Spleen (tissue), 11 donors: ENCODE measurements around the gene PTPRN2. TPM values are rescaled to one million over a fixed set of nuclear protein-coding genes. Genes with fewer than 3 reads are reported as not detected.

Experiments
- DNase-seq: peaks from one replicate; pipeline ENCODE4 v3.0.0-alpha.2; 2020
- H3K27ac ChIP-seq, 8 donors: fragments of 200-600 bp; sonication (generic) in 7 of 8; 1 replicate in 4 of 8; 2 replicates in 4 of 8; pipeline versions ENCODE4 v1.5.0 to v1.8.0; 2016 to 2021; ENCODE audit warnings: inconsistent platforms in 4 of 8, mild to moderate bottlenecking in 4 of 8, moderate library complexity in 1 of 8
- H3K27me3 ChIP-seq, 7 donors: fragments of 200-600 bp; sonication (generic) in 6 of 7; replicated peaks in 1 of 7; 1 replicate in 4 of 7; 2 replicates in 3 of 7; pipeline versions ENCODE4 v1.5.0 to v1.8.0; 2016 to 2021; ENCODE audit warnings: inconsistent platforms in 3 of 7, mild to moderate bottlenecking in 1 of 7
- H3K36me3 ChIP-seq, 6 donors: fragments of 200-600 bp; sonication (generic) in 5 of 6; 1 replicate in 4 of 6; 2 replicates in 2 of 6; pipeline versions ENCODE4 v1.5.0 to v1.8.0; 2016 to 2021; ENCODE audit warnings: inconsistent platforms in 2 of 6
- H3K4me1 ChIP-seq, 6 donors: fragments of 200-600 bp; sonication (generic) in 5 of 6; 1 replicate in 3 of 6; 2 replicates in 3 of 6; pipeline versions ENCODE4 v1.5.0 to v1.8.0; 2016 to 2021; ENCODE audit warnings: inconsistent platforms in 3 of 6
- H3K4me3 ChIP-seq, 8 donors: fragments of 200-600 bp; sonication (generic) in 7 of 8; 1 replicate in 4 of 8; 2 replicates in 4 of 8; pipeline versions ENCODE4 v1.5.0 to v1.8.0; 2016 to 2021; ENCODE audit warnings: inconsistent platforms in 4 of 8, mild to moderate bottlenecking in 4 of 8, moderate library complexity in 2 of 8
- H3K9me3 ChIP-seq, 8 donors: fragments of 200-600 bp; sonication (generic) in 7 of 8; 1 replicate in 4 of 8; 2 replicates in 4 of 8; pipeline versions ENCODE4 v1.5.0 to v1.8.0; 2016 to 2021; ENCODE audit warnings: inconsistent platforms in 4 of 8
- POLR2A ChIP-seq, 3 donors: fragments of 450-650 bp; IDR thresholded peaks; one replicate each; pipeline ENCODE4 v1.5.1; 2017; ENCODE audit warnings: antibody characterized with exemption in 3 of 3, mild to moderate bottlenecking in 1 of 3
- POLR2AphosphoS5 ChIP-seq, 3 donors: sonication (generic); formaldehyde crosslinking; IDR thresholded peaks; one replicate each; pipeline ENCODE4 v1.5.1; 2017; ENCODE audit warnings: antibody characterized with exemption in 3 of 3
- WGBS, 5 donors: extraction: QIAGEN DNeasy Blood & Tissue Kit in 3 of 5; methylation state at CpG; one replicate each; pipeline versions ENCODE4 v1.1.5 to v1.1.7; 2013 to 2018; 5-methylcytosine and 5-hydroxymethylcytosine counted together
- intact Hi-C: fragments of 100-400 bp; cut with DNase I; formaldehyde crosslinking; loops from one replicate; pipeline ENCODE4 v1.15.0; 2023; ENCODE audit warnings: low total_unique reads
- polyA plus RNA-seq, 3 donors: library from polyadenylated mRNA; stranded (reverse); fragments of 200-250 nt; gene quantifications; one replicate each; pipeline ENCODE4 v1.2.1, GENCODE V29; 2013
- total RNA-seq, 7 donors: library from RNA; depleted of rRNA in 3 of 7; stranded (reverse); fragments of >200 nt in 3 of 7; fragmentation: NEBNext Ultra II Directional in 4 of 7; extraction: Animal tissue kit (Norgen Biotek cat#: 25700) in 4 of 7; gene quantifications; one replicate each; pipeline versions ENCODE4 v1.1.0 to v1.2.1, GENCODE V29; 2016 to 2021
- TF ChIP-seq, protein P1 (sequence below), 11 experiments: fragments of 200-600 bp in 7 of 11; fragments of 450-650 bp in 4 of 11; sonication (generic) in 4 of 11; IDR thresholded peaks in 8 of 11; conservative IDR thresholded peaks in 3 of 11; 1 replicate in 7 of 11; 2 replicates in 4 of 11; pipeline versions ENCODE4 v1.4.0 to v1.8.0; 2016 to 2021; ENCODE audit warnings: antibody characterized with exemption in 11 of 11, inconsistent platforms in 4 of 11, mild to moderate bottlenecking in 1 of 11
- donor health status: healthy with polysubstance abuse.
- donor health status: DM: no; HTN: no; CAD: no; lungs with moderate emphysema.
- donor health status: DM: no; HTN: no; CAD: no.
- donor health status: Bipolar disorder and iron deficiency.
- donor health status: healthy.
- donor health status: DM: no; HTN: no; CAD: no.
- donor health status: DM: yes; HTN: yes; CAD: no.

PTPRN2 gene
- total and polyA plus RNA-seq, 10 donors: 7.0 to 22.8 (median 16.8) TPM

DNA sequence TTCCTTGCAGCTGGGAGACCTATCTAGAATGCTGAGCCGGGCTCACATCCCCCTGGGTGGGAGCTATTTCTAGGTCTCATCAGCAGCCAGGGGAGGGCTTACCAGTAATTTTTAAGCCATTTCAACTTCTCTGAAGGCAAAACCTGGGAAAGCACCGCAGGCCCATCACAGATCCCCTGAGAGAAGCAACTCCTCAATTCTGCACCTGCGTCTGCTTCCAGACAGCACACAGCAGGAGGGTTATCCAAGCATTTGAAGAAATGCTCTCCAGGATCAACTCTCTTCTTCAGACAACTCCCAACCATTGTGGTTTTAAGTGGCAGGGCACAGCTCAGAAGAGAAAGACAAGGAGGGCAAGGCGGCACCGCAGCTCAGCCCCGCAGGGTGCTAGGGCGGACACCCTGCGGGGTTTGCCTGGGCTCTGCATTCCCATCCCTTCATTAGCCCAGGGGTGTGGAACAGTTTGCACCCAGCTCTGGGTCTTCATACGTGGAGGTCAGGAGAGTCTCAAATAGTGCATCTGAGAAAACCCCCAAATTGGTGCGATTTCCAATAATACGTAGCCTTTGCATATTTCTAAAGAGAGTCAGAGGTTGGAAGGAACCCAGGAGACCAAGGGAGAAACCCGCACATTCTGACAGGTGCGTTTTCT is 632.1 kb downstream of the PTPRN2 start:
- Histone ChIP-seq H3K27ac (no peak overlapping the region), H3K4me3 (no peak overlapping the region), H3K36me3 (no peaks in the 10 kb centered on the region), H3K4me1 (no peaks in the 10 kb centered on the region), H3K27me3 (peaks cover 0 to 22% (median 0%) of the 10 kb centered on the region in 7 donors), H3K9me3 (peaks cover 0 to 10% (median 0%) of the 10 kb centered on the region in 8 donors)
- 60 to 76% (median 71%) methylated on average over 12 to 13 of the region's 13 CpGs for WGBS, 5 donors
- intact Hi-C loops: no loop called here
- TF ChIP-seq POLR2AphosphoS5 (IDR thresholded peaks at IDR 0.05) (no peak), POLR2A (IDR thresholded peaks at IDR 0.05) (no peak)
- TF ChIP-seq, protein P1, sequence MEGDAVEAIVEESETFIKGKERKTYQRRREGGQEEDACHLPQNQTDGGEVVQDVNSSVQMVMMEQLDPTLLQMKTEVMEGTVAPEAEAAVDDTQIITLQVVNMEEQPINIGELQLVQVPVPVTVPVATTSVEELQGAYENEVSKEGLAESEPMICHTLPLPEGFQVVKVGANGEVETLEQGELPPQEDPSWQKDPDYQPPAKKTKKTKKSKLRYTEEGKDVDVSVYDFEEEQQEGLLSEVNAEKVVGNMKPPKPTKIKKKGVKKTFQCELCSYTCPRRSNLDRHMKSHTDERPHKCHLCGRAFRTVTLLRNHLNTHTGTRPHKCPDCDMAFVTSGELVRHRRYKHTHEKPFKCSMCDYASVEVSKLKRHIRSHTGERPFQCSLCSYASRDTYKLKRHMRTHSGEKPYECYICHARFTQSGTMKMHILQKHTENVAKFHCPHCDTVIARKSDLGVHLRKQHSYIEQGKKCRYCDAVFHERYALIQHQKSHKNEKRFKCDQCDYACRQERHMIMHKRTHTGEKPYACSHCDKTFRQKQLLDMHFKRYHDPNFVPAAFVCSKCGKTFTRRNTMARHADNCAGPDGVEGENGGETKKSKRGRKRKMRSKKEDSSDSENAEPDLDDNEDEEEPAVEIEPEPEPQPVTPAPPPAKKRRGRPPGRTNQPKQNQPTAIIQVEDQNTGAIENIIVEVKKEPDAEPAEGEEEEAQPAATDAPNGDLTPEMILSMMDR (IDR thresholded peaks at IDR 0.05 in 8 of 11, conservative IDR thresholded peaks at IDR 0.05 in 3 of 11): no peak
- no peak for DNase-seq

DNA sequence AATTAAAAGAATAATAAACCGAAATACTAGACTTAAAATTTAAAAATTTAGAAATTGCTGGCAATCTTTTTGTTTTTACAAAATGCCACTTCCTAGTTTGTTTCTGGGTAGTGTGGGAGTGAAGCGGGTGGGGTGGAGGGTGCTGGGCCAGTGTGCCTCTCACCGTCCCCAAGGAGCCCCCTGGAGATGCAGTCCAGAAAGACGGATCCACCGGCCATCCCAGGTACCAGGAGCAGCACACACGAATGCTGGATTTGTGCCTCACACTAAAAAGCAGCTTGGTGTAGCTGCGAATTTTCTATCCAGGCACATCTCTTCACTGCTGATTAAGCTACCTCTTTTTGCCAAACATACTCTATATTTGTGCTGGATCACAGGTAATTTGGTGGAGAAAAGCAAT is 632.7 kb downstream of the PTPRN2 start:
- WGBS, 5 donors: 77 to 86% (median 83%) methylated on average over 7 of the region's 7 CpGs

GRCh38 chr7:157952841-157953645 is 634.6 kb downstream of the PTPRN2 start:
- intact Hi-C loops: no loop called here
- DNase-seq: no peak
- no peaks in the 10 kb centered on the region for H3K36me3 ChIP-seq
- H3K27ac ChIP-seq: no peak overlapping the region
- TF ChIP-seq POLR2A (IDR thresholded peaks at IDR 0.05) (no peak), POLR2AphosphoS5 (IDR thresholded peaks at IDR 0.05) (no peak)
- TF ChIP-seq, protein P1 (IDR thresholded peaks at IDR 0.05 in 8 of 11, conservative IDR thresholded peaks at IDR 0.05 in 3 of 11): no peak
- 82 to 86% (median 84%) methylated on average over 19 to 25 of the region's 25 CpGs for WGBS, 5 donors
- no peaks in the 10 kb centered on the region for H3K4me1 ChIP-seq
- H3K27me3 ChIP-seq: peaks cover 0 to 22% (median 0%) of the 10 kb centered on the region in 7 donors
- H3K4me3 ChIP-seq: no peak overlapping the region
- H3K9me3 ChIP-seq: peaks cover 0 to 15% (median 3%) of the 10 kb centered on the region in 8 donors

More for the DNA sequence above, 632.7 kb downstream of the PTPRN2 start:
- no peak for DNase-seq
- TF ChIP-seq POLR2A (IDR thresholded peaks at IDR 0.05) (no peak), POLR2AphosphoS5 (IDR thresholded peaks at IDR 0.05) (no peak)
- TF ChIP-seq, protein P1 (IDR thresholded peaks at IDR 0.05 in 8 of 11, conservative IDR thresholded peaks at IDR 0.05 in 3 of 11): no peak
- Histone ChIP-seq H3K4me3 (no peak overlapping the region), H3K36me3 (no peaks in the 10 kb centered on the region), H3K27ac (no peak overlapping the region), H3K27me3 (peaks cover 0 to 22% (median 0%) of the 10 kb centered on the region in 7 donors), H3K4me1 (no peaks in the 10 kb centered on the region), H3K9me3 (peaks cover 0 to 11% (median 0%) of the 10 kb centered on the region in 8 donors)
- intact Hi-C loops: no loop called here
